HEK293 (cell line): ENCODE data around the gene SLX4.
"Not testable (repeated sequence)": the region's sequence is repeated elsewhere in the genome, so short reads cannot be mapped to it uniquely, and the experiment has no call there.

Experiments used
- CTCF ChIA-PET: fragments of 350-600 bp; formaldehyde crosslinking; extraction: SDS; loops from one replicate; lab custom pipeline; 2021; ENCODE audit warnings: antibody characterized with exemption; lab: Yijun Ruan, JAX
- POLR2A ChIA-PET: fragments of 300-600 bp; formaldehyde crosslinking; extraction: SDS; loops from one replicate; lab custom pipeline; 2020; ENCODE audit warnings: antibody characterized with exemption, inconsistent platforms; lab: Yijun Ruan, JAX
- H3K27ac ChIP-seq: fragments of 200-500 bp; sonication (Bioruptor generic); 2 replicates; pipeline ENCODE4 v1.5.1; 2014; ENCODE audit warnings: low read depth, low read length, control low read depth, inconsistent platforms; ENCODE audit errors: extremely low read depth
- H3K36me3 ChIP-seq, 2 experiments: fragments of 200-500 bp in 1 of 2; sonication (Bioruptor generic) in 1 of 2; 1 replicate in 1 of 2; 2 replicates in 1 of 2; pipeline ENCODE4 v1.5.1; 2014 to 2017; ENCODE audit warnings: inconsistent platforms in 2 of 2, low read length in 2 of 2; ENCODE audit not compliant: control insufficient read depth in 2 of 2, insufficient read depth in 1 of 2
- H3K4me1 ChIP-seq: fragments of 200-500 bp; sonication (Bioruptor generic); 2 replicates; pipeline ENCODE4 v1.5.1; 2014; ENCODE audit warnings: mild to moderate bottlenecking, low read length, inconsistent platforms; ENCODE audit not compliant: control insufficient read depth, insufficient read depth
- H3K4me3 ChIP-seq: 2 replicates; pipeline ENCODE4 v1.5.1; 2011; ENCODE audit warnings: low read depth, mild to moderate bottlenecking, control low read depth, low read length, moderate library complexity
- H3K9me3 ChIP-seq: fragments of 200-500 bp; sonication (Bioruptor generic); 2 replicates; pipeline ENCODE4 v1.5.1; 2014; ENCODE audit warnings: low read depth, low read length, inconsistent platforms; ENCODE audit not compliant: control insufficient read depth, insufficient read depth
- BCL11B ChIP-seq: fragments of 450-650 bp; formaldehyde crosslinking; IDR thresholded peaks from 2 replicates; pipeline ENCODE4 v1.5.1; 2016; ENCODE audit warnings: low read depth, missing biosample characterization, missing genetic modification characterization
- EGR2 ChIP-seq: fragments of 450-650 bp; formaldehyde crosslinking; IDR thresholded peaks from 2 replicates; pipeline ENCODE4 v1.5.1; 2016; ENCODE audit warnings: low read depth, missing biosample characterization, missing genetic modification characterization
- GLIS1 ChIP-seq: fragments of 450-650 bp; formaldehyde crosslinking; IDR thresholded peaks from 2 replicates; pipeline ENCODE4 v1.5.1; 2016; ENCODE audit warnings: missing biosample characterization, missing genetic modification characterization
- GLIS2 ChIP-seq: fragments of 450-650 bp; formaldehyde crosslinking; IDR thresholded peaks from 2 replicates; pipeline ENCODE4 v1.5.1; 2016; ENCODE audit warnings: missing biosample characterization, missing genetic modification characterization
- KLF9 ChIP-seq: fragments of 450-650 bp; formaldehyde crosslinking; IDR thresholded peaks from 2 replicates; pipeline ENCODE4 v1.5.1; 2016; ENCODE audit warnings: missing biosample characterization, missing genetic modification characterization, low read depth
- SCRT1 ChIP-seq: fragments of 450-650 bp; formaldehyde crosslinking; IDR thresholded peaks from 2 replicates; pipeline ENCODE4 v1.5.1; 2016; ENCODE audit warnings: missing biosample characterization, missing genetic modification characterization, borderline replicate concordance
- SP2 ChIP-seq: fragments of 450-650 bp; formaldehyde crosslinking; IDR thresholded peaks from 2 replicates; pipeline ENCODE4 v1.5.1; 2016; ENCODE audit warnings: missing biosample characterization, missing genetic modification characterization
- ZIC2 ChIP-seq: fragments of 450-650 bp; formaldehyde crosslinking; IDR thresholded peaks from 2 replicates; pipeline ENCODE4 v1.5.1; 2016; ENCODE audit warnings: missing biosample characterization, missing genetic modification characterization
- ZNF157 ChIP-seq: fragments of 450-650 bp; formaldehyde crosslinking; IDR thresholded peaks from 2 replicates; pipeline ENCODE4 v1.5.1; 2016; ENCODE audit warnings: missing biosample characterization, missing genetic modification characterization
- ZNF544 ChIP-seq: fragments of 450-650 bp; formaldehyde crosslinking; IDR thresholded peaks from 2 replicates; pipeline ENCODE4 v1.5.0; 2017; ENCODE audit warnings: missing biosample characterization, missing genetic modification characterization
- ZNF707 ChIP-seq: fragments of 450-650 bp; formaldehyde crosslinking; IDR thresholded peaks from 2 replicates; pipeline ENCODE4 v1.5.1; 2016; ENCODE audit warnings: missing biosample characterization, missing genetic modification characterization
- ZNF776 ChIP-seq: fragments of 450-650 bp; formaldehyde crosslinking; IDR thresholded peaks from 2 replicates; pipeline ENCODE4 v1.5.0; 2017; ENCODE audit warnings: missing biosample characterization, missing genetic modification characterization, borderline replicate concordance
- TF ChIP-seq, protein P1 (sequence below): fragments of 450-650 bp; formaldehyde crosslinking; IDR thresholded peaks from 2 replicates; pipeline ENCODE4 v1.5.1; 2016; ENCODE audit warnings: missing biosample characterization, missing genetic modification characterization
- TF ChIP-seq, protein P2 (sequence below): fragments of 450-650 bp; formaldehyde crosslinking; IDR thresholded peaks from 2 replicates; pipeline ENCODE4 v1.5.1; 2016; ENCODE audit warnings: missing biosample characterization, missing genetic modification characterization

Gene SLX4

DNA sequence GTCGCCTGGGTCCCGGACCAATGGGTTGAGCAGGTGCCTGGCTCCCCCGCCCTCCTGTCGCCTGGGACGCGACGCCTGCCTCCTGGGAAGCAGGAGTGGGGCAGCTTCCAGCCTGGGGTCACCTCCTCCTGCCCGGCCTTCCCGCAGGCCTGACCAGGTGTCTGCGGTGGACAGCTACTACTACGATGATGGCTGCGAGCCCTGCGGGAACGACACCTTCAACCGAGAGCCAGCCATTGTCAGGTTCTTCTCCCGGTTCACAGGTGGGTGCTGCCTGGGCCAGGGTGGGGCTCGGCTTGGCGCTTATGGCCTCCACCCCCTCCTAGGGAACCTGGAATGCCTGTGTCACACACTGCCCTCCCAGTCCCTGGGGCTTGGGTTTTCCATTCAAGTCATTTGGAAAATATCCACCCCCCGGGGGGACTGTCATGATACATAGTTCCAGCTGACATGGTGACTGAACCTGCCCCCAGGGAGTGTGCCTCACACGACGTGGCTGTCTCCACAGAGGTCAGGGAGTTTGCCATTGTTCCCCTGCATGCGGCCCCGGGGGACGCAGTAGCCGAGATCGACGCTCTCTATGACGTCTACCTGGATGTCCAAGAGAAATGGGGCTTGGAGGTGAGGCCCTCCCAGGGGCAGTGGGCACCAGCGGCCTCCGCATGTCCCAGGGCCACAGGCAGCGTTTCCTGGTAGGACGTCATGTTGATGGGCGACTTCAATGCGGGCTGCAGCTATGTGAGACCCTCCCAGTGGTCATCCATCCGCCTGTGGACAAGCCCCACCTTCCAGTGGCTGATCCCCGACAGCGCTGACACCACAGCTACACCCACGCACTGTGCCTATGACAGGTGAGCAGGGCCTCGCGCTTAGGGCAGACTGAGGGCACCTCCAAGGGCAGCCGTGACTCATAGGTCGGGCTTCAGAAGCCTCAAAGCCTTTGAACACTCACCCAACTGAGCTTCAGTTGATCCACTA, 45.4 kb upstream of the SLX4 start:
- no peak for TF ChIP-seq ZNF707 (tag by site-specific recombination)
- 0 out of 2 replicates have a peak, but pooled peaks have one; percentile 27 for TF ChIP-seq SCRT1 (tag by site-specific recombination)
- peak; percentile 18; the same call in 1 of the 2 replicates for TF ChIP-seq ZIC2 (tag by site-specific recombination)
- peak; percentile 37 for TF ChIP-seq GLIS1 (tag by site-specific recombination)
- Histone ChIP-seq H3K4me1 (no peaks in the 10 kb centered on the region), H3K27ac (no peak overlapping the region), H3K9me3 (no peaks in the 10 kb centered on the region), H3K36me3 (peaks cover 23 to 88% of the 10 kb centered on the region in 2 experiments), H3K4me3 (no peak overlapping the region)
- POLR2A ChIA-PET = interaction anchor here (0.6 kb wide), 1 partner anchor 256 kb away, joined by 3 read pairs; no protein-coding TSS in a partner anchor
- CTCF ChIA-PET = no interaction called here

DNA sequence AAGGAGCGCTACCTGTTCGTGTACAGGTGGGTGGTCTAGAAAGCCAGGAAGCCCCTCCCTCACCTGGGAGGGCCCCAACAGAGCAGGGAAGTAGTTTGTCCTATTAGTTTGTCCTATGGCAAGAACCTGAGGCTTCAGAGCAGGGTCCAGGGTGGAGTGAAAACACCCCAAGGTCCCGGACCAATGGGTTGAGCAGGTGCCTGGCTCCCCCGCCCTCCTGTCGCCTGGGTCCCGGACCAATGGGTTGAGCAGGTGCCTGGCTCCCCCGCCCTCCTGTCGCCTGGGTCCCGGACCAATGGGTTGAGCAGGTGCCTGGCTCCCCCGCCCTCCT, 44.7 kb upstream of the SLX4 start:
- H3K27ac ChIP-seq, H3K4me3 ChIP-seq, H3K9me3 ChIP-seq, H3K4me1 ChIP-seq, POLR2A ChIA-PET: not testable (repeated sequence)
- TF ChIP-seq SP2 = 0 out of 2 replicates have a peak, but pooled peaks have one; percentile 7
- peaks cover 22 to 88% of the 10 kb centered on the region in 2 experiments for H3K36me3 ChIP-seq
- CTCF ChIA-PET = interaction anchor here (1.1 kb wide), 1 partner anchor 9 kb away, joined by 4 read pairs; no protein-coding TSS in a partner anchor

- peaks cover 17 to 89% of the 10 kb centered on the region in 2 experiments for H3K36me3 ChIP-seq
- ChIA-PET CTCF (interaction anchor here (1.1 kb wide), 1 partner anchor 9 kb away, joined by 4 read pairs; no protein-coding TSS in a partner anchor), POLR2A (no interaction called here)
- no peak overlapping the region for H3K27ac ChIP-seq
- TF ChIP-seq ZNF544 (tag by site-specific recombination) (no peak), ZNF776 (tag by site-specific recombination) (no peak), SCRT1 (tag by site-specific recombination) (no peak), BCL11B (tag by site-specific recombination) (peak; percentile 41; the same call in 1 of the 2 replicates), GLIS2 (tag by site-specific recombination) (peak; percentile 40; the same call in 1 of the 2 replicates), ZNF157 (tag by site-specific recombination) (no peak), EGR2 (tag by site-specific recombination) (no peak), ZIC2 (tag by site-specific recombination) (peak; percentile 75), KLF9 (tag by site-specific recombination) (no peak)
- TF ChIP-seq, protein P1, sequence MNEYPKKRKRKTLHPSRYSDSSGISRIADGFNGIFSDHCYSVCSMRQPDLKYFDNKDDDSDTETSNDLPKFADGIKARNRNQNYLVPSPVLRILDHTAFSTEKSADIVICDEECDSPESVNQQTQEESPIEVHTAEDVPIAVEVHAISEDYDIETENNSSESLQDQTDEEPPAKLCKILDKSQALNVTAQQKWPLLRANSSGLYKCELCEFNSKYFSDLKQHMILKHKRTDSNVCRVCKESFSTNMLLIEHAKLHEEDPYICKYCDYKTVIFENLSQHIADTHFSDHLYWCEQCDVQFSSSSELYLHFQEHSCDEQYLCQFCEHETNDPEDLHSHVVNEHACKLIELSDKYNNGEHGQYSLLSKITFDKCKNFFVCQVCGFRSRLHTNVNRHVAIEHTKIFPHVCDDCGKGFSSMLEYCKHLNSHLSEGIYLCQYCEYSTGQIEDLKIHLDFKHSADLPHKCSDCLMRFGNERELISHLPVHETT (tag by site-specific recombination) = no peak
- TF ChIP-seq, protein P2, sequence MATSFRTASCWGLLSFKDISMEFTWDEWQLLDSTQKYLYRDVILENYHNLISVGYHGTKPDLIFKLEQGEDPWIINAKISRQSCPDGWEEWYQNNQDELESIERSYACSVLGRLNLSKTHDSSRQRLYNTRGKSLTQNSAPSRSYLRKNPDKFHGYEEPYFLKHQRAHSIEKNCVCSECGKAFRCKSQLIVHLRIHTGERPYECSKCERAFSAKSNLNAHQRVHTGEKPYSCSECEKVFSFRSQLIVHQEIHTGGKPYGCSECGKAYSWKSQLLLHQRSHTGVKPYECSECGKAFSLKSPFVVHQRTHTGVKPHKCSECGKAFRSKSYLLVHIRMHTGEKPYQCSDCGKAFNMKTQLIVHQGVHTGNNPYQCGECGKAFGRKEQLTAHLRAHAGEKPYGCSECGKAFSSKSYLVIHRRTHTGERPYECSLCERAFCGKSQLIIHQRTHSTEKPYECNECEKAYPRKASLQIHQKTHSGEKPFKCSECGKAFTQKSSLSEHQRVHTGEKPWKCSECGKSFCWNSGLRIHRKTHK (tag by site-specific recombination) = no peak
- no peak overlapping the region for H3K4me3 ChIP-seq
- no peaks in the 10 kb centered on the region for H3K4me1 ChIP-seq
- no peaks in the 10 kb centered on the region for H3K9me3 ChIP-seq
Observed at GRCh38 chr16:3655396-3656159, 44.2 kb upstream of the SLX4 start.
